MM.1S (cell line): ENCODE measurements around the gene GIPC2.

Experiments used
- EZH2 ChIP-seq: fragments of 300-600 bp; sonication (generic); optimal IDR thresholded peaks from 2 replicates; pipeline ENCODE3; 2017; ENCODE audit warnings: low read depth, mild to moderate bottlenecking, antibody characterized with exemption, low read length, mixed read lengths
- EZH2phosphoT487 ChIP-seq: fragments of 300-600 bp; sonication (generic); IDR thresholded peaks from 2 replicates; pipeline ENCODE4 v1.6.1; 2018; ENCODE audit warnings: antibody characterized with exemption, low read length
- TF ChIP-seq, protein P1 (sequence below): fragments of 300-600 bp; sonication (generic); IDR thresholded peaks from 2 replicates; pipeline ENCODE4 v1.5.1; 2016; ENCODE audit warnings: antibody characterized with exemption, low read length, mixed read lengths

DNA sequence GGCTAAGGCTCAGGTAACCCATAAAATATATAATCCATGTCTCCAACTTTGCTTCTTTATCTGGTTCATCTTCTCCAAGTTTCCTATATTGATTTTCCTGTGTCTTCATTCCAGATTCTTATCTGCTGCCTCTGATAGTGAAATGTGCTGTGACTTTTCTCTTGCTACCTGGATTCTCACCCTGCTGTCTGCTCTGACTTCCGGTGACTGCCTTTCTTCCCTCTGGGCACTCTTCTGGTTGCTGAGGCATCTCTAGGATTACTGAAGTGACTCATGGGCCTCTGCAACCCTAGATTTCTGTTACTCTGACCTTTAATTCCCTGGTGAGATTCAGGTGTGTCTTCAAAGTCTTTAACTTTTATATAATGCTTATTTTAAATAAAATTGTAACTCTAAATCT is 46.9 kb downstream of the GIPC2 start:
- TF ChIP-seq EZH2 (no peak), EZH2phosphoT487 (no peak)
- TF ChIP-seq, protein P1, sequence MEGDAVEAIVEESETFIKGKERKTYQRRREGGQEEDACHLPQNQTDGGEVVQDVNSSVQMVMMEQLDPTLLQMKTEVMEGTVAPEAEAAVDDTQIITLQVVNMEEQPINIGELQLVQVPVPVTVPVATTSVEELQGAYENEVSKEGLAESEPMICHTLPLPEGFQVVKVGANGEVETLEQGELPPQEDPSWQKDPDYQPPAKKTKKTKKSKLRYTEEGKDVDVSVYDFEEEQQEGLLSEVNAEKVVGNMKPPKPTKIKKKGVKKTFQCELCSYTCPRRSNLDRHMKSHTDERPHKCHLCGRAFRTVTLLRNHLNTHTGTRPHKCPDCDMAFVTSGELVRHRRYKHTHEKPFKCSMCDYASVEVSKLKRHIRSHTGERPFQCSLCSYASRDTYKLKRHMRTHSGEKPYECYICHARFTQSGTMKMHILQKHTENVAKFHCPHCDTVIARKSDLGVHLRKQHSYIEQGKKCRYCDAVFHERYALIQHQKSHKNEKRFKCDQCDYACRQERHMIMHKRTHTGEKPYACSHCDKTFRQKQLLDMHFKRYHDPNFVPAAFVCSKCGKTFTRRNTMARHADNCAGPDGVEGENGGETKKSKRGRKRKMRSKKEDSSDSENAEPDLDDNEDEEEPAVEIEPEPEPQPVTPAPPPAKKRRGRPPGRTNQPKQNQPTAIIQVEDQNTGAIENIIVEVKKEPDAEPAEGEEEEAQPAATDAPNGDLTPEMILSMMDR = no peak
